Glomerular endothelial cell (primary cell): ENCODE measurements around the gene STK25. TPM values are rescaled to one million over a fixed set of nuclear protein-coding genes. Genes with fewer than 3 reads are reported as not detected.
"Not testable (repeated sequence)": the region's sequence is repeated elsewhere in the genome, so short reads cannot be mapped to it uniquely, and the experiment has no call there.

ENCODE experiments used
- DNase-seq: peaks from one replicate; pipeline ENCODE4 v3.0.0-alpha.2; 2011; ENCODE audit warnings: low read depth, low spot score; ENCODE audit errors: extremely low read depth
- total RNA-seq: library from RNA; depleted of rRNA; stranded (reverse); fragments of >200 nt; gene quantifications from 2 replicates; pipeline ENCODE4 v1.2.3, GENCODE V29; 2015

STK25 gene
- total RNA-seq, 1 donor from 2014 or later, result 334 TPM

- DNase-seq, result no peak
Measured at GRCh38 chr2:241469746-241470145, 38.6 kb downstream of the STK25 start.

- no peak for DNase-seq
Measured at GRCh38 chr2:241468476-241468781, 40.0 kb downstream of the STK25 start.

- no peak for DNase-seq
Measured at GRCh38 chr2:241467777-241468475, 40.5 kb downstream of the STK25 start.

GRCh38 chr2:241466230-241466629 lies 42.2 kb downstream of the STK25 start:
- DNase-seq, result no peak

- no peak for DNase-seq
Measured at GRCh38 chr2:241465543-241465942, 42.8 kb downstream of the STK25 start.

GRCh38 chr2:241463276-241464135 lies 44.9 kb downstream of the STK25 start:
- no peak for DNase-seq

GRCh38 chr2:241461693-241462677 lies 46.4 kb downstream of the STK25 start:
- DNase-seq, result no peak

GRCh38 chr2:241460631-241461030 lies 47.8 kb downstream of the STK25 start:
- DNase-seq, result no peak

GRCh38 chr2:241459520-241459919 lies 48.9 kb downstream of the STK25 start:
- no peak for DNase-seq

- DNase-seq, result no peak
Measured at GRCh38 chr2:241458687-241459086, 49.7 kb downstream of the STK25 start.

GRCh38 chr2:241456546-241456945 lies 51.8 kb downstream of the STK25 start:
- DNase-seq, result no peak

GRCh38 chr2:241454837-241455485 lies 53.4 kb downstream of the STK25 start:
- no peak for DNase-seq

GRCh38 chr2:241453919-241454318 lies 54.5 kb downstream of the STK25 start:
- not testable (repeated sequence) for DNase-seq

- no peak for DNase-seq
Measured at GRCh38 chr2:241451840-241452506, 56.4 kb downstream of the STK25 start.

GRCh38 chr2:241450092-241450491 lies 58.3 kb downstream of the STK25 start:
- DNase-seq, result not testable (repeated sequence)

- no peak for DNase-seq
Measured at GRCh38 chr2:241445426-241445825, 63.0 kb downstream of the STK25 start.

GRCh38 chr2:241443486-241444223 lies 64.7 kb downstream of the STK25 start:
- DNase-seq, result no peak
